Epithelial cell of esophagus (primary cell): Measurements from ENCODE around the gene PTPRM.

Experiments used
- DNase-seq: peaks from one replicate; pipeline ENCODE4 v3.0.0; 2010; ENCODE audit warnings: low read depth
- H3K4me3 ChIP-seq: 2 replicates; pipeline ENCODE4 v1.5.1; 2011; ENCODE audit warnings: mild to moderate bottlenecking, low read length, control low read depth
- CTCF ChIP-seq: IDR thresholded peaks from 2 replicates; pipeline ENCODE4 v1.5.1; 2011; ENCODE audit warnings: low read depth, mild to moderate bottlenecking, low read length, control low read depth, inconsistent platforms; ENCODE audit not compliant: insufficient read depth; ENCODE audit errors: missing control alignments

The PTPRM gene

DNA sequence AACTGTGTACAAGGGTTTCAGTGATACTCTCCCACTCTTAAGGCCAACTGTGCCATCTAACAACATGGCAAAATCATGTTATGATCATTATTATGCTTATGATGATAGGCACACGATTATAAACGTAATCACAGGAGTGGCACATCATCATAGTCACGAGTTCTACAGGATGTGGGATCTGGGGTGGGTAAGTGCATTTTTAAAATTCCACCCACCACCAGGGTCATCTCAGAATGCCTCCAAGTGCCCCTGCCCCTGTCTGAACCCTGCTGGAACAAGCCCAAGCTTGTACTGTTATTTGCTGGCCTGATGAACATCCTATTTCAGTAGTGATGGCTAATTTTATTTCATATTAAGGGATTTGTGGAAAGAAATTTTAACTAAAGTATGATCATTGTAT, 117.8 kb downstream of the PTPRM start:
- H3K4me3 ChIP-seq, result no peak overlapping the region
- peak; percentile 56 for DNase-seq
- no peak for TF ChIP-seq CTCF

DNA sequence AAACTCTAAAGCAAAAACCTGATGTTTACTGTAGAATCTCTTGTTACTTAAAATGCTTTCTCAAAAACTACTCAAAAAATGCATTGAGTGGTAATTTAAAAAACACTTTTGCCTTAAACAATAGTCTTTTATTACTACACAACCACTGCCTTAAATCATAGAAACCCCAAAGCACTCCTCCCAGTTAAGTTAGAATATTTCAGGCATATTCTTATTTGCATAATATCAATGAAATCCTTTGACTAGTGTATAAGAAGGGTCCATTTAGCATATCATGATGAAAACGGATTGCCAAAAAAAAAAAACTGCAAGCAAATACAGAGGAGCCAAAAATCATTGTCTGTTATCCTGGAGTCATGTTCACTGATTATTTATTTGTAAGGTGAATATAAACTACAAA, 119.2 kb downstream of the PTPRM start:
- DNase-seq, result no peak
- TF ChIP-seq CTCF, result no peak
- no peak overlapping the region for H3K4me3 ChIP-seq

GRCh38 chr18:7688580-7688979, 121.5 kb downstream of the PTPRM start:
- DNase-seq, result no peak
- no peak for TF ChIP-seq CTCF
- no peak overlapping the region for H3K4me3 ChIP-seq

- TF ChIP-seq CTCF, result no peak
- no peak overlapping the region for H3K4me3 ChIP-seq
- DNase-seq, result no peak
These were observed 124.1 kb downstream of the PTPRM start for GRCh38 chr18:7691206-7691605.

- DNase-seq, result no peak
- no peak overlapping the region for H3K4me3 ChIP-seq
- no peak for TF ChIP-seq CTCF
These were observed 129.7 kb downstream of the PTPRM start for GRCh38 chr18:7696780-7697179.

- no peak for TF ChIP-seq CTCF
- no peak overlapping the region for H3K4me3 ChIP-seq
- no peak for DNase-seq
These were observed 130.2 kb downstream of the PTPRM start for GRCh38 chr18:7697306-7697705.

DNA sequence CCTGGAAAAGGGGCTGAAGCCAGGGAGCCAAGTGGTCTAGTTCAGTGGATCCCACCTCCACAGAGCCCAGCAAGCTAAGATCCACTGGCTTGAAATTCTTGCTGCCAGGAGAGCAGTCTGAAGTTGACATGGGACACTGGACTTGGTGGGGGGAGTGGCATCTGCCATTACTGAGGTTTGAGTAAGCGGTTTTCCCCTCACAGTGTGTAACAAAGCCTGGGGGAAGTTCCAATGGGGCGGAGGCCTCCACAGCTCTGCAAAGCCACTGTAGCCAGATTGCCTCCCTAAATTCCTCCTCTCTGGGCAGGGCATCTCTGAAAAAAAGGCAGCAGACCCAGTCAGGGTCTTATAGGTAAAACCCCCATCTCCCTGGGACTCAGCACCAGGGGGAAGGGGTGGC, 144.4 kb downstream of the PTPRM start:
- no peak for TF ChIP-seq CTCF
- H3K4me3 ChIP-seq, result no peak overlapping the region
- DNase-seq, result no peak
